Duodenal mucosa (tissue), 2 donors: ENCODE results near the gene PKIB.
"Not testable (repeated sequence)": the region's sequence is repeated elsewhere in the genome, so short reads cannot be mapped to it uniquely, and the experiment has no call there.

ENCODE experiments used
- H3K27ac ChIP-seq: one replicate; pipeline ENCODE4 v1.7.0; 2013; ENCODE audit warnings: low read depth, low read length
- H3K27me3 ChIP-seq, 2 donors: one replicate each; pipeline ENCODE4 v1.7.0; 2013; ENCODE audit warnings: low read length in 2 of 2, control low read depth in 1 of 2; ENCODE audit not compliant: insufficient read depth in 2 of 2, control insufficient read depth in 1 of 2
- H3K36me3 ChIP-seq, 2 donors: one replicate each; pipeline ENCODE4 v1.7.0; 2013; ENCODE audit warnings: low read length in 2 of 2, control low read depth in 1 of 2; ENCODE audit not compliant: insufficient read depth in 2 of 2, control insufficient read depth in 1 of 2
- H3K4me1 ChIP-seq, 2 donors: one replicate each; pipeline ENCODE4 v1.7.0; 2013; ENCODE audit warnings: low read length in 2 of 2, control low read depth in 1 of 2; ENCODE audit not compliant: insufficient read depth in 2 of 2, control insufficient read depth in 1 of 2
- H3K4me3 ChIP-seq, 2 donors: one replicate each; pipeline ENCODE4 v1.7.0; 2013; ENCODE audit warnings: low read length in 2 of 2, low read depth in 1 of 2
- H3K9ac ChIP-seq, 2 donors: one replicate each; pipeline ENCODE4 v1.7.0; 2013; ENCODE audit warnings: low read length in 2 of 2, low read depth in 1 of 2
- H3K9me3 ChIP-seq, 2 donors: one replicate each; pipeline ENCODE4 v1.7.0; 2013; ENCODE audit warnings: low read length in 2 of 2, control low read depth in 1 of 2; ENCODE audit not compliant: control insufficient read depth in 1 of 2

The PKIB gene

GRCh38 chr6:122642604-122643003 lies 32.4 kb downstream of the PKIB start:
- not testable (repeated sequence) for H3K36me3 ChIP-seq, H3K9ac ChIP-seq, H3K9me3 ChIP-seq, H3K27me3 ChIP-seq, H3K4me3 ChIP-seq, H3K4me1 ChIP-seq, H3K27ac ChIP-seq

GRCh38 chr6:122645256-122645655 lies 35.1 kb downstream of the PKIB start:
- H3K27ac ChIP-seq, result no peak overlapping the region
- no peaks in the 10 kb centered on the region for H3K9me3 ChIP-seq
- no peak overlapping the region for H3K4me3 ChIP-seq
- no peaks in the 10 kb centered on the region for H3K27me3 ChIP-seq
- peaks cover 0 to 6% of the 10 kb centered on the region in 2 donors for H3K4me1 ChIP-seq
- no peak overlapping the region for H3K9ac ChIP-seq
- no peaks in the 10 kb centered on the region for H3K36me3 ChIP-seq

- H3K4me1 ChIP-seq, result peaks cover 0 to 6% of the 10 kb centered on the region in 2 donors
- H3K27me3 ChIP-seq, result no peaks in the 10 kb centered on the region
- no peak overlapping the region for H3K4me3 ChIP-seq
- H3K36me3 ChIP-seq, result no peaks in the 10 kb centered on the region
- H3K27ac ChIP-seq, result no peak overlapping the region
- H3K9me3 ChIP-seq, result no peaks in the 10 kb centered on the region
- H3K9ac ChIP-seq, result no peak overlapping the region
Observed at GRCh38 chr6:122647765-122648164, 37.6 kb downstream of the PKIB start.

- Histone ChIP-seq H3K4me3 (no peak overlapping the region), H3K9ac (no peak overlapping the region), H3K9me3 (no peaks in the 10 kb centered on the region), H3K27ac (no peak overlapping the region), H3K4me1 (peaks cover 0 to 6% of the 10 kb centered on the region in 2 donors), H3K36me3 (no peaks in the 10 kb centered on the region), H3K27me3 (no peaks in the 10 kb centered on the region)
Observed at GRCh38 chr6:122648726-122649125, 38.5 kb downstream of the PKIB start.

- Histone ChIP-seq H3K9me3 (no peaks in the 10 kb centered on the region), H3K4me3 (no peak overlapping the region), H3K27ac (no peak overlapping the region), H3K36me3 (no peaks in the 10 kb centered on the region), H3K27me3 (no peaks in the 10 kb centered on the region), H3K9ac (no peak overlapping the region), H3K4me1 (peaks cover 0 to 6% of the 10 kb centered on the region in 2 donors)
Observed at GRCh38 chr6:122649701-122650100, 39.5 kb downstream of the PKIB start.

GRCh38 chr6:122650403-122650802 lies 40.2 kb downstream of the PKIB start:
- Histone ChIP-seq H3K9me3 (no peaks in the 10 kb centered on the region), H3K36me3 (no peaks in the 10 kb centered on the region), H3K4me1 (peaks cover 0 to 2% of the 10 kb centered on the region in 2 donors), H3K27me3 (no peaks in the 10 kb centered on the region), H3K9ac (no peak overlapping the region), H3K4me3 (no peak overlapping the region), H3K27ac (no peak overlapping the region)

- H3K36me3 ChIP-seq, result no peaks in the 10 kb centered on the region
Observed at GRCh38 chr6:122651031-122651430, 40.8 kb downstream of the PKIB start.

GRCh38 chr6:122651604-122652003 lies 41.4 kb downstream of the PKIB start:
- H3K4me3 ChIP-seq, result no peak overlapping the region
- no peaks in the 10 kb centered on the region for H3K27me3 ChIP-seq
- H3K9me3 ChIP-seq, result no peaks in the 10 kb centered on the region
- H3K27ac ChIP-seq, result no peak overlapping the region
- no peaks in the 10 kb centered on the region for H3K36me3 ChIP-seq
- H3K9ac ChIP-seq, result no peak overlapping the region
- H3K4me1 ChIP-seq, result no peaks in the 10 kb centered on the region

More at GRCh38 chr6:122651031-122651430, 40.8 kb downstream of the PKIB start:
- no peaks in the 10 kb centered on the region for H3K27me3 ChIP-seq
- H3K9me3 ChIP-seq, result no peaks in the 10 kb centered on the region
- H3K4me1 ChIP-seq, result no peaks in the 10 kb centered on the region
- no peak overlapping the region for H3K4me3 ChIP-seq
- no peak overlapping the region for H3K9ac ChIP-seq
- H3K27ac ChIP-seq, result no peak overlapping the region

- Histone ChIP-seq H3K4me3 (no peak overlapping the region), H3K27ac (no peak overlapping the region), H3K9me3 (no peaks in the 10 kb centered on the region), H3K4me1 (peaks cover 0 to 4% of the 10 kb centered on the region in 2 donors), H3K9ac (no peak overlapping the region), H3K36me3 (no peaks in the 10 kb centered on the region), H3K27me3 (no peaks in the 10 kb centered on the region)
Observed at GRCh38 chr6:122652431-122652830, 42.2 kb downstream of the PKIB start.

GRCh38 chr6:122653094-122653493 lies 42.9 kb downstream of the PKIB start:
- Histone ChIP-seq H3K4me3 (no peak overlapping the region), H3K9me3 (no peaks in the 10 kb centered on the region), H3K9ac (no peak overlapping the region), H3K27ac (no peak overlapping the region), H3K36me3 (no peaks in the 10 kb centered on the region), H3K4me1 (peaks cover 0 to 7% of the 10 kb centered on the region in 2 donors), H3K27me3 (no peaks in the 10 kb centered on the region)

- no peak overlapping the region for H3K9ac ChIP-seq
- H3K4me1 ChIP-seq, result peaks cover 0 to 7% of the 10 kb centered on the region in 2 donors
- H3K36me3 ChIP-seq, result no peaks in the 10 kb centered on the region
- H3K27me3 ChIP-seq, result no peaks in the 10 kb centered on the region
- no peak overlapping the region for H3K27ac ChIP-seq
- H3K4me3 ChIP-seq, result no peak overlapping the region
- no peaks in the 10 kb centered on the region for H3K9me3 ChIP-seq
Observed at GRCh38 chr6:122654012-122654411, 43.8 kb downstream of the PKIB start.
